SW480 (cell line): ENCODE measurements around the gene BLTP3B.
"Not testable (repeated sequence)": the region's sequence is repeated elsewhere in the genome, so short reads cannot be mapped to it uniquely, and the experiment has no call there.

Experiments
- DNase-seq: peaks from one replicate; pipeline ENCODE4 v3.0.0-alpha.2; 2016; ENCODE audit warnings: low spot score

BLTP3B gene

GRCh38 chr12:100142851-100143559 is at the start of gene BLTP3B:
BLTP3B (minus strand) TSS chr12:100142874; CDS start chr12:100142635, 239 bp downstream.
- DNase-seq, result peak; percentile 66

- no peak for DNase-seq
These were observed 47.1 kb upstream of the BLTP3B start for GRCh38 chr12:100189636-100190394.

- not testable (repeated sequence) for DNase-seq
These were observed 46.4 kb upstream of the BLTP3B start for GRCh38 chr12:100188888-100189635.

GRCh38 chr12:100187857-100188519 is 45.3 kb upstream of the BLTP3B start:
- DNase-seq, result no peak

GRCh38 chr12:100187068-100187467 is 44.4 kb upstream of the BLTP3B start:
- DNase-seq, result no peak

GRCh38 chr12:100186071-100186470 is 43.4 kb upstream of the BLTP3B start:
- DNase-seq, result no peak

GRCh38 chr12:100185361-100185894 is 42.8 kb upstream of the BLTP3B start:
- DNase-seq, result no peak

- DNase-seq, result no peak
These were observed 42.0 kb upstream of the BLTP3B start for GRCh38 chr12:100184549-100185145.

GRCh38 chr12:100179252-100179651 is 36.6 kb upstream of the BLTP3B start:
- no peak for DNase-seq

GRCh38 chr12:100176493-100176892 is 33.8 kb upstream of the BLTP3B start:
- DNase-seq, result not testable (repeated sequence)

- DNase-seq, result no peak
These were observed 31.8 kb upstream of the BLTP3B start for GRCh38 chr12:100174495-100174894.

GRCh38 chr12:100173111-100173510 is 30.4 kb upstream of the BLTP3B start:
- no peak for DNase-seq

GRCh38 chr12:100171248-100171647 is 28.6 kb upstream of the BLTP3B start:
- DNase-seq, result no peak

GRCh38 chr12:100170313-100170858 is 27.7 kb upstream of the BLTP3B start:
- no peak for DNase-seq

GRCh38 chr12:100169345-100169744 is 26.7 kb upstream of the BLTP3B start:
- DNase-seq, result no peak

GRCh38 chr12:100168562-100168961 is 25.9 kb upstream of the BLTP3B start:
- no peak for DNase-seq

GRCh38 chr12:100166232-100166631 is 23.6 kb upstream of the BLTP3B start:
- DNase-seq, result no peak

- DNase-seq, result no peak
These were observed 22.7 kb upstream of the BLTP3B start for GRCh38 chr12:100165356-100165755.

GRCh38 chr12:100164153-100164704 is 21.6 kb upstream of the BLTP3B start:
- DNase-seq, result no peak

- peak; percentile 87 for DNase-seq
These were observed 20.9 kb upstream of the BLTP3B start for GRCh38 chr12:100163416-100164152.
